Measurements from ENCODE around the gene CENATAC. TPM values are rescaled to one million over a fixed set of nuclear protein-coding genes. Genes with fewer than 3 reads are reported as not detected.

Gene CENATAC
- total and polyA plus RNA-seq, 2 donors (not counting 1 experiment from before 2014, with no cell fraction given): 50.1 to 122 TPM

- Histone ChIP-seq H3K27ac (ENCODE audit: low read length in 2 of 2) (no peak within 1 kb of the TSS), H4K20me1 (ENCODE audit: control insufficient read depth, insufficient read depth, low read length, poor library complexity, severe bottlenecking) (no peaks in the 10 kb centered on the region), H3K36me3 (replicated peaks in 1 of 2; ENCODE audit: control extremely low read depth in 1 of 2, control insufficient read depth in 1 of 2, extremely low read depth in 1 of 2, insufficient read depth in 2 of 2, low read length in 1 of 2) (no peaks in the 10 kb centered on the region), H3K9me3 (ENCODE audit: control extremely low read depth in 1 of 3, control insufficient read depth in 2 of 3, insufficient read depth in 1 of 3, low read length in 2 of 3) (no peaks in the 10 kb centered on the region), H3K4me1 (ENCODE audit: control insufficient read depth in 2 of 2, insufficient read depth in 2 of 2, low read length in 2 of 2) (no peaks in the 10 kb centered on the region), H3K4me2 (replicated peaks; ENCODE audit: low read depth, low read length, poor library complexity, severe bottlenecking) (no peak within 1 kb of the TSS), H3K27me3 (replicated peaks in 1 of 4; ENCODE audit: control extremely low read depth in 1 of 4, control insufficient read depth in 3 of 4, insufficient read depth in 4 of 4, low read length in 3 of 4) (peaks cover 0 to 22% (median 2%) of the 10 kb centered on the region in 4 experiments), H3K79me2 (ENCODE audit: control insufficient read depth, insufficient read depth, low read length) (no peaks in the 10 kb centered on the region), H3K9ac (ENCODE audit: low read length) (no peak within 1 kb of the TSS), H2AFZ (ENCODE audit: insufficient read depth, low read depth, low read length, poor library complexity, severe bottlenecking) (no peak within 1 kb of the TSS), H3K4me3 (ENCODE audit: control extremely low read depth in 1 of 5, extremely low read depth in 1 of 5, insufficient read depth in 1 of 5, low read depth in 2 of 5, low read length in 4 of 5) (no peak within 1 kb of the TSS)
- CTCF ChIA-PET: no interaction called here
- H3K9me3 Mint-ChIP-seq (ENCODE audit: insufficient read depth): peaks cover 2% of the 10 kb centered on the region
- POLR2A ChIA-PET: no interaction called here
- no peak for ATAC-seq (ENCODE audit: low read depth)
- no peak within 1 kb of the TSS for H3K27ac Mint-ChIP-seq
- no peaks in the 10 kb centered on the region for H3K4me1 Mint-ChIP-seq
- no peak for TF ChIP-seq EZH2 (IDR thresholded peaks at IDR 0.05; ENCODE audit: borderline replicate concordance, insufficient read depth, low read depth, low read length, poor library complexity, severe bottlenecking)
- intact Hi-C loops (cut with micrococcal nuclease): no loop called here
- no peak for DNase-seq
- H3K4me3 Mint-ChIP-seq: no peak within 1 kb of the TSS
- H3K27me3 Mint-ChIP-seq: peaks cover 27% of the 10 kb centered on the region
- WGBS (ENCODE audit: insufficient coverage): 55% methylated on average over 27 of the region's 33 CpGs
Observed at GRCh38 chr11:118971646-118972045, 26.3 kb upstream of the CENATAC start, which contains the start of gene FOXR1. TSS of gene FOXR1 (plus strand) at chr11:118971761. CDS start at chr11:118971932, 171 bp downstream.

DNA sequence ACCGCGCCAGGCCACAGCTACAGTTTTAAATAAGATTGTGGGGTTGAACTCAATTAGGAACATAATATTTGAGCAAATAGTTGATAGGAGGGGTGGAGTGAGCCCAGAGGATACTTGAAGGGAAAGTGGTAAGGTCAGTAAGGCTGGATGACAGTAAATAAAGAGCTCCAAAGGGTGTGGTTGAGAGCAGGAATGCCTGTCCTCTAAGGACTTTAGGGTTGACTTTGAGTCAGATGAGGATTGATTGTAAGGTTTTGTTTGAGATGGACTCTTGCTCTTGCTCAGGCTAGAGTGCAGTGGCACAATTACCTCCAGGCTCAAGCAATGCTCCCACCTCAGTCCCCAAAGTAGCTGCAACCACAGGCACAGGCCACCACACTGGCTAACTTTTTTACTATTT is 24.0 kb upstream of the CENATAC start:
- Histone ChIP-seq H2AFZ (ENCODE audit: insufficient read depth, low read depth, low read length, poor library complexity, severe bottlenecking) (no peak overlapping the region), H3K9me3 (ENCODE audit: control extremely low read depth in 1 of 3, control insufficient read depth in 2 of 3, insufficient read depth in 1 of 3, low read length in 2 of 3) (no peaks in the 10 kb centered on the region), H4K20me1 (ENCODE audit: control insufficient read depth, insufficient read depth, low read length, poor library complexity, severe bottlenecking) (no peaks in the 10 kb centered on the region), H3K9ac (ENCODE audit: low read length) (no peak overlapping the region), H3K27me3 (replicated peaks in 1 of 4; ENCODE audit: control extremely low read depth in 1 of 4, control insufficient read depth in 3 of 4, insufficient read depth in 4 of 4, low read length in 3 of 4) (peaks cover 0 to 28% (median 3%) of the 10 kb centered on the region in 4 experiments), H3K4me1 (ENCODE audit: control insufficient read depth in 2 of 2, insufficient read depth in 2 of 2, low read length in 2 of 2) (no peaks in the 10 kb centered on the region), H3K27ac (ENCODE audit: low read length in 2 of 2) (no peak overlapping the region), H3K36me3 (replicated peaks in 1 of 2; ENCODE audit: control extremely low read depth in 1 of 2, control insufficient read depth in 1 of 2, extremely low read depth in 1 of 2, insufficient read depth in 2 of 2, low read length in 1 of 2) (no peaks in the 10 kb centered on the region), H3K79me2 (ENCODE audit: control insufficient read depth, insufficient read depth, low read length) (no peaks in the 10 kb centered on the region), H3K4me3 (ENCODE audit: control extremely low read depth in 1 of 5, extremely low read depth in 1 of 5, insufficient read depth in 1 of 5, low read depth in 2 of 5, low read length in 4 of 5) (no peak overlapping the region), H3K4me2 (replicated peaks; ENCODE audit: low read depth, low read length, poor library complexity, severe bottlenecking) (no peak overlapping the region)
- CTCF ChIA-PET: interaction anchor here (1.1 kb wide), 1 partner anchor 66 kb away, joined by 3 read pairs; no protein-coding TSS in a partner anchor
- H3K27ac Mint-ChIP-seq: no peak overlapping the region
- H3K9me3 Mint-ChIP-seq (ENCODE audit: insufficient read depth): peaks cover 2% of the 10 kb centered on the region
- intact Hi-C loops (cut with micrococcal nuclease): no loop called here
- ATAC-seq (ENCODE audit: low read depth): no peak
- no peak for TF ChIP-seq CTCF (IDR thresholded peaks at IDR 0.05)
- POLR2A ChIA-PET: no interaction called here
- no peak overlapping the region for H3K4me3 Mint-ChIP-seq
- no peak for DNase-seq
- 92% methylated on average over 2 of the region's 2 CpGs for WGBS (ENCODE audit: insufficient coverage)
- peaks cover 35% of the 10 kb centered on the region for H3K27me3 Mint-ChIP-seq
- H3K4me1 Mint-ChIP-seq: no peaks in the 10 kb centered on the region

Data from B cell (primary cell).